ENCODE data around the gene SLC2A4RG. TPM values are rescaled to one million over a fixed set of nuclear protein-coding genes. Genes with fewer than 3 reads are reported as not detected.

The SLC2A4RG gene
- total and polyA plus RNA-seq, 9 donors = 2.2 to 199 (median 103) TPM

GRCh38 chr20:63778857-63779256, 39.3 kb downstream of the SLC2A4RG start:
- DNase-seq = no peak
- H3K27me3 ChIP-seq = no peaks in the 10 kb centered on the region
- H3K27ac ChIP-seq = no peak overlapping the region
- no peaks in the 10 kb centered on the region for H3K9me3 ChIP-seq
- no peak overlapping the region for H3K4me3 ChIP-seq
- intact Hi-C loops (cut with DNase I) = loop anchor here in 2 of 4 donors (5.0 to 10.0 kb wide), 2 partner anchors 78 to 196 kb away; partner anchors contain the start of gene SAMD10 (in 1 of the 2)
- H3K4me1 ChIP-seq (ENCODE audit: insufficient read depth) = peaks cover 7% of the 10 kb centered on the region
- no peak for TF ChIP-seq POLR2A (IDR thresholded peaks at IDR 0.05)
- no peak for TF ChIP-seq EP300 (IDR thresholded peaks at IDR 0.05)
- no peak for TF ChIP-seq CTCF (IDR thresholded peaks at IDR 0.05)
- WGBS, 3 donors = 81 to 86% (median 85%) methylated on average over 9 of the region's 9 CpGs
- no peaks in the 10 kb centered on the region for H3K36me3 ChIP-seq

- DNase-seq = no peak
- Histone ChIP-seq H3K9me3 (no peaks in the 10 kb centered on the region), H3K4me1 (ENCODE audit: insufficient read depth) (no peaks in the 10 kb centered on the region), H3K36me3 (no peaks in the 10 kb centered on the region), H3K4me3 (no peak overlapping the region), H3K27me3 (no peaks in the 10 kb centered on the region), H3K27ac (no peak overlapping the region)
- intact Hi-C loops (cut with DNase I) = loop anchor here in 2 of 4 donors (5.0 kb wide), 2 partner anchors 36 to 76 kb away; no protein-coding TSS in a partner anchor
- 89 to 93% (median 91%) methylated on average over 14 of the region's 14 CpGs for WGBS, 3 donors
- TF ChIP-seq POLR2A (IDR thresholded peaks at IDR 0.05) (no peak), EP300 (IDR thresholded peaks at IDR 0.05) (no peak), CTCF (IDR thresholded peaks at IDR 0.05) (no peak)
Measured at GRCh38 chr20:63781181-63781580, 41.6 kb downstream of the SLC2A4RG start.

GRCh38 chr20:63782051-63782471, 42.5 kb downstream of the SLC2A4RG start:
- intact Hi-C loops (cut with DNase I) = loop anchor here in 2 of 4 donors (5.0 kb wide), 2 partner anchors 35 to 75 kb away; no protein-coding TSS in a partner anchor
- WGBS, 3 donors = 77 to 78% (median 78%) methylated on average over 17 to 18 of the region's 18 CpGs
- TF ChIP-seq EP300 (IDR thresholded peaks at IDR 0.05) (no peak), POLR2A (IDR thresholded peaks at IDR 0.05) (no peak), CTCF (IDR thresholded peaks at IDR 0.05) (no peak)
- H3K9me3 ChIP-seq = no peaks in the 10 kb centered on the region
- H3K4me1 ChIP-seq (ENCODE audit: insufficient read depth) = peaks cover 3% of the 10 kb centered on the region
- H3K36me3 ChIP-seq = no peaks in the 10 kb centered on the region
- no peak overlapping the region for H3K27ac ChIP-seq
- H3K4me3 ChIP-seq = no peak overlapping the region
- no peak for DNase-seq
- H3K27me3 ChIP-seq = no peaks in the 10 kb centered on the region

GRCh38 chr20:63782521-63782971, 43.0 kb downstream of the SLC2A4RG start:
- intact Hi-C loops (cut with DNase I) = loop anchor here in 2 of 4 donors (5.0 kb wide), 2 partner anchors 35 to 75 kb away; no protein-coding TSS in a partner anchor
- H3K36me3 ChIP-seq = no peaks in the 10 kb centered on the region
- H3K27ac ChIP-seq = no peak overlapping the region
- WGBS, 3 donors = 84 to 85% (median 85%) methylated on average over 12 of the region's 12 CpGs
- no peak for DNase-seq
- TF ChIP-seq CTCF (IDR thresholded peaks at IDR 0.05) (no peak), POLR2A (IDR thresholded peaks at IDR 0.05) (no peak), EP300 (IDR thresholded peaks at IDR 0.05) (no peak)
- H3K4me3 ChIP-seq = no peak overlapping the region
- H3K9me3 ChIP-seq = no peaks in the 10 kb centered on the region
- H3K27me3 ChIP-seq = no peaks in the 10 kb centered on the region
- peaks cover 6% of the 10 kb centered on the region for H3K4me1 ChIP-seq (ENCODE audit: insufficient read depth)
